NCI-H2196 (cell line): ENCODE data around the gene BICDL1.
A peak's percentile ranks its signal among the peaks of the same experiment; 100 is the strongest.

Experiments used
- DNase-seq: peaks from one replicate; lab custom pipeline; 2025; ENCODE audit not compliant: unreplicated experiment; lab: John Stamatoyannopoulos, UW

Gene BICDL1

DNA sequence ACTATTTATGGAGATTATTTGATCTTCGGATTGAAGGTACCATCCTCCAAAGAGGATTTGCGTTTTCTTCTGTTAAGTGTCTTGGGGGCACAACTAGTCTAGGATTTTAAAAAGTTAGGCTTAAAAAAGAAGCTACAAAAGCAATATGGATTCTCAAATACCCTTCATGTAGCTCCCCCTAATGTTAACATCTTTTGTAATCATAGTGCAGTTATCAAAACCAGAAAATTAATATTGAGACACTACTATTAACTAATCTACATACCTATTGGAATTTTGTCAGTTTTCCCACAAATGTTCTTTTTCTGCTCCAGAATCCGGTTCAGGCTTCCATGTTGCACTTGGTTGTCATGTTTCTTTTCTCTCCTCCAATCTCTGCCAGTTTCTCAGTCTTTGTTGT, 62.5 kb downstream of the BICDL1 start:
- DNase-seq = no peak

DNA sequence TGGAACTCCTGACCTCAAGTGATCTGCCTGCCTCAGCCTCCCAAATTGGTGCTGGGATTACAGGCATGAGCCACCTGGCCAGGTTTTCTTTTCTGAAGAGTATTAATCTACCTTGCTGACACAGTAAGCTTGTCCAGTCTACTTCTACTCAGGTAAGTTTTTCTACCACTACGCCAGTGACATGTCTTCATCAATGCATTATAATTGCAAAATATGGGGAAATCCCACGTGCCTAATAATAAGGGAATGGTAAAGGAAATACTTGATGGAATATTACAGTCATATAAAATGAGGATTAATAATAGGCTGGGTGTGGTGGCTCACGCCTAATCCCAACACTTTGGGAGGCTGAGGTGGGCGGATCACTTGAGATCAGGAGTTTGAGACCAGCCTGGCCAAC, 65.3 kb downstream of the BICDL1 start:
- no peak for DNase-seq

DNA sequence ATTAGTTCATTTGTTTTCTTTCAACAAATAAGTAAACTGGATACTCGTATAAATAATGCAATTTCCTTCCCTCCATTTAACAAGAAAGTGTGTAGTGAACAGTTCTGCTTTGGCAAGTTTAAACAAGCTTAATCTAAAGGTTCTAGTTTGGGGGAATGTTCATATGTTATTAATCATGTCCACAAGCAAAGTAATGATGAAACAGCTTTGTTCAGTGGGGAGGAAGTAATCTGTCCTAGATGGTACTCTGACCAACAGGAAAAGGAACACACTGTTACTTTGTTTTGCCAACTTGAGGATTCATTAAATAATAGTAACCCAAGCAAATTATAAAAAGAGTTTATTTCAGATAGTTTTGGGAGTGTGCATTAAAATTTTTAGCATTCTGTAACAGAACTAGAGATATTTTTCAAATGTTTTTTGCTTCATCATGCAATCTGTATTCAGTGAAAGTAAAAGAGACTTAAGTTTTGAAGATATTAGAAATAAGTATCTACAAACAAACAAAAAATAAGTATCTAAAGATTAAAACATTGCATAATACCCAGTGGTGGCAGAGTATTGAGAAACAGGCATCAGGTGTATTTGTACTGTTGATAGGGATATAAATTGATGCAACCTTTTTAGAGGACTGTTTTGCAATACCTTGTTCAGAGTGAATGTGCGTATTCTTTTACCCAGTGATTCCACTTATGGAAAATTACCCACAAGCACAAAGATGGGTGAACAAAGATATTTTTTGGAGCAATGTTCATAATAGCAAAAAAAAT, 66.4 kb downstream of the BICDL1 start:
- no peak for DNase-seq

- DNase-seq = no peak
Observed at GRCh38 chr12:120056739-120057138, 67.7 kb downstream of the BICDL1 start.

- no peak for DNase-seq
Observed at GRCh38 chr12:120060196-120060595, 71.2 kb downstream of the BICDL1 start.

- no peak for DNase-seq
Observed at GRCh38 chr12:120060717-120061116, 71.7 kb downstream of the BICDL1 start.

DNA sequence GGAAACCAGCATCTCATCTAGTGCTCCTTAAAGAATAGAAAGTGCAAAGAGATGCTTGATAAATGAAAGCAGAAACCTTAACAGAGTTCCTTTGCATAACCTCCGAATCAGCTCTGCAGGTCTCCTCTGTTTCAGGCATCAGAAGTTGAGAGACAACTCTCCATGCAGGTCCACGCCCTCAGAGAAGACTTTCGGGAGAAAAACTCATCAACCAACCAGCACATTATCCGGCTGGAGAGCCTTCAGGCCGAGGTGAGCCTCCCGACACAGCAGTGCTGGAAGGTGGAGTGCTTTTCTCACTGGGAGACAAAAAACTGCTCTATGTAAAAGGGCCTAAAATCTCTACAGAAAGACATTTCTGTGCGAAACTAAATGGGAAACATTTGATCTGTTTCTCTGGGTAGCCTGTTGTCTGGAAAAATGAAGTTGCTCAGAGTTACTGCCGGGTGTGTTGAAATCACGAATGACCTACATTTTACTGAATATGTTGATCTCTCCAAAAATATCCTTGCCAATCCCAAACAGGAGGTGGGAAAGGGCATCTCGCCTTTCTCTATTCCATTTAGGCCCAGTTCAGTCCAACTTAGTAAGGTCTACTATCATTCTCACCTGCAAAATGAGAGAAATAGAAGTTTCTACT, 72.7 kb downstream of the BICDL1 start:
- no peak for DNase-seq

- no peak for DNase-seq
Observed at GRCh38 chr12:120062976-120063579, 74.0 kb downstream of the BICDL1 start.

DNA sequence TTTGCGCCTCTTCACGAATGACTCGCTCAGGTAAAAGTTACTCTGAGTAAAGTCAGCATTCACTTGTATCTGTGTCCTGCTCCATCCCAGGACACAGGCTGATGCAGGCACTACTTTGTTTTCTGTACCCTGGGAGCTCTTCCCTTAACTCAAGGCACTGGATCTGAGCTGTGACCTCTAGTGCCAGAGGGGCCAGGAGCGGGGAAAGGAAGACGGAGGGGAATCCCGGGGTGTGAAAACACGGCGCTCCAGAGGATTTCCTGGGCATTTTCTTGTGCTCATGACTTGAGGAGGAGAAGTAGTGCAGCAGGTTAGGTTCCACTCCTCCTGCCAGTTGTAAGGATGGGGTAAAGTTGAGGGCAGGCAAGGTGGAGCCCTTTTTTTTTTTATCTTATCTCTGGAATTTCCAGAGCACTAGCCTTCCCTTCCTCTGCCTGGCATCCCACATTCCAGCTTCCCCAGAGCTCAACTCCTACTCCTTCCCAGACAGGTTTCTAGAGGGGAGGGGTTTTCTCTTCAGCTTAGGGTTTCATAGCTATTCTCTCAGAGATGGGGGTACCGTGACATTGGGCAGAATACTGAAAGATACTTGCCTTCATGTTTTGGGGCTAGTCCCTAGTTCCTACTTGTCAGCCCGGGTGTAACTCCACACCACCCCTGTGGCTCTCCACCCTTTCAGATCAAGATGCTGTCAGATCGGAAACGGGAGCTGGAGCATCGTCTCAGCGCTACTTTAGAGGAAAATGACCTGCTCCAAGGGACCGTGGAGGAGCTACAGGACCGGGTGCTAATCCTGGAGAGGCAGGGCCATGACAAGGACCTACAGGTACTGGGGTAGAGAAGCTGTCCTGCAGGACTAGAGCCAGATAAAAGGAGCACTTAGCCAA, 75.3 kb downstream of the BICDL1 start:
- no peak for DNase-seq

GRCh38 chr12:120065472-120065871, 76.4 kb downstream of the BICDL1 start:
- no peak for DNase-seq

DNA sequence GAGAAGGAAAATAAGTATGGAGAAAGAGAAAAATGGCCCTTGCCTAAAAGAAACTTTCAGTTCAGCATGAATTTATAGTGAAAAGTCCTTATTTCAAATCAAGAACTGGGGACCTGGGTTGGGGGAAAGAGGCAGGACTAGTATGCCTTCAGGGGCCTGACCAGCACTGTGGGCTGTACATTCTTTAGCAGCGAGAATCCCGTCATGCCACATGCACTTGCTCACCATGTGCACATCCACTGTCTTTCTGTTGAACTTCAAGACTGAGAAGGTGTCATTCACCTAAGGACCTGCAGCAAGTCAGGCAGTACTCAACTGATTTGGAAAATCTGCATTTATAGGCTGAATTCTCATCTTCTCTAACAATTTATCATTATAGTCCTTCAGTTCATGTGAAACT, 77.3 kb downstream of the BICDL1 start:
- no peak for DNase-seq

- DNase-seq = peak; percentile 53
Observed at GRCh38 chr12:120067084-120067869, 78.2 kb downstream of the BICDL1 start.

GRCh38 chr12:120067901-120068300, 78.9 kb downstream of the BICDL1 start:
- DNase-seq = no peak

DNA sequence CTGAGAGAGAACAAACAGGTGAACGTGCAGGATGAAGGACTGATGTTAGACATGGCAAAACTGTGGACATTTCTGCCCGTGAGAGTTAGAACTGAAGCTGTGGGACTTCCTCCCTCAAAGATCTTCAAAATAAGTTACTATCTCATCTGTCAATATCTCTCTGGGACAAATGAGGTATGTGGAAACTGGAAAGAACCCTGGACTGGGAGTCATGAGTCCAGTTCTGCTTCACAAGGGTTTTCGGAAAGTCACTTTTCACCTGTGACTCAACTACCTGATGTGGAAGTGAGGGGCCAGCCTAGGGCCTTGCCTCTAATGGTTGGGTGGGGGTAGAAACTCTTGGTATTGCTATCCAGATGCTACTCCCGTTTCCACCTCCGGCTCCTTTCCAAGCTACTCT, 80.2 kb downstream of the BICDL1 start:
- DNase-seq = no peak

DNA sequence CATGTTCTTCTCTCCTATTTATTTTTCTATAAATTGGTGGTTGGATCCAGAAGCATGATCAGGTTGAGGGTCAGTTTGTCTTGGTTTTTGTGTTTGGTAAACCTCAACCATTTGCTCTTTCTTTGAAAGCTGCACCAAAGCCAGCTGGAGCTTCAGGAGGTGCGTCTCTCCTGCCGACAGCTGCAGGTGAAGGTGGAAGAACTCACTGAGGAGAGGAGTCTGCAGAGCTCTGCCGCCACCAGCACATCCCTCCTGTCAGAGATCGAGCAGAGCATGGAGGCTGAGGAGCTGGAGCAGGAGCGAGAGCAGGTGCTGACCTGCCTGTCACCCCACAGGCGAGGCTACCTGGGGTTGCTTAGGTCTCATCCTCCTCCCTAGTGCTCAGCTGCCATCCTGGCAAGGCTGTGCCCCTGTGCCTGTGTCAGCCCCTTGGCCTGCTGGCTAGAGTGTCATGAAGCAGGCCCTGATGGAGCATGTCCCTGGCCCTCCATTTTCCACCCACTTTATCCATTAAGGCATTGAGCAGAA, 82.5 kb downstream of the BICDL1 start:
- no peak for DNase-seq

DNA sequence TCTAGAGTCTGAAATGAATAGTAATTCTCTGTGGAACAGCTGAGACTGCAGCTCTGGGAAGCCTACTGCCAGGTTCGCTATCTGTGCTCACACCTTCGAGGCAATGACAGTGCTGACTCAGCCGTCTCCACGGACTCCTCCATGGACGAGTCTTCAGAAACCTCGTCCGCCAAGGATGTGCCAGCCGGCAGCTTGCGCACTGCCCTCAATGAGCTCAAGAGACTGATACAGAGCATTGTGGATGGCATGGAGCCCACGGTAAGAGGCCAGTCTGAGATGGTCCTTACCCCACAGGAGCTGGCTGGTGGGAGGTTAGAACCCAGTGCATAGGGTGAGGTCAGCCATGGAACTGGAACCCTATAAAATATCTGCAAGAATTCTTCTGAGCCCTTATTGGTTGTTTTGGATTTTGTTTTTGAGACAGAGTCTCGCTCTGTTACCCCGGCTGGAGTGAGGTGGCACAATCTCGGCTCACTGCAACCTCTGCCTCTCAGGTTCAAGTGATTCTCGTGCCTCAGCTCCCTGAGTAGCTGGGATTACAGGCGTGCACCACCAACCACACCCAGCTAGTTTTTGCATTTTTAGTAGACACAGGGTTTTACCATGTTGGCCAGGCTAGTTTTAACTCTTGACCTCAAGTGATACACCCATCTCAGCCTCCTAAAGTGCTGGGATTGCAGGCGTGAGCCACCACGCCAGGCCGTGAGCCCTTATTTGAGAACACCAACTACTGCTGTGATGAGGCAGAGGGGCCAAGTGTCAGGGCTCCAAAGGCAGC, 83.6 kb downstream of the BICDL1 start:
- DNase-seq = no peak

DNA sequence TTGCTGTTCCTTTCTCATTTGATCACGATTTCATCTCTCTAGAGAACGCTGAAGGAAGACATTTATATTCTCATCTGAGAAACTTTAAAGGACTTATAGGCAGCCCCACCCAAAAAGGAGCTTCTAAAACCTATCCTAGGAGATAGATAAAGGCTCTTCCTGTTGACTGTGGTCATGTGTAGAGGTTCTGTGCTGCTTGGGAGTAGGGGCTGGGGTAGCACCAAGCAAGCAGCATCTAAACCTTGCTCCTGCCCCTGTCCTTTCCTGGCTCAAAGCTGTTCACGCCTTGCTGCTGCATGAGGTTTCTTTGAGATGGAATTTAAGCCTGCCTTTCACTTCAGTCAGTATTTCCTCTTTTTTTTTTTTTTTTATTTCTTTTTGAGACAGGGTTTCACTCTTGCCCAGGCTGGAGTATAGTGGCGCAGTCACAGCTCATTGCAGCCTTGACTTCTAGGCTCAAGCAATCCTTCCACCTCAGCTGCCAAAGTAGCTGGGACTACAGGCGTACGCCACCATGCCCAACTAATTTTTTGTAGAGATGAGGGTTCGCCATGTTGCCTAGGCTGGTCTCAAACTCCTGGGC, 86.1 kb downstream of the BICDL1 start:
- DNase-seq = no peak

DNA sequence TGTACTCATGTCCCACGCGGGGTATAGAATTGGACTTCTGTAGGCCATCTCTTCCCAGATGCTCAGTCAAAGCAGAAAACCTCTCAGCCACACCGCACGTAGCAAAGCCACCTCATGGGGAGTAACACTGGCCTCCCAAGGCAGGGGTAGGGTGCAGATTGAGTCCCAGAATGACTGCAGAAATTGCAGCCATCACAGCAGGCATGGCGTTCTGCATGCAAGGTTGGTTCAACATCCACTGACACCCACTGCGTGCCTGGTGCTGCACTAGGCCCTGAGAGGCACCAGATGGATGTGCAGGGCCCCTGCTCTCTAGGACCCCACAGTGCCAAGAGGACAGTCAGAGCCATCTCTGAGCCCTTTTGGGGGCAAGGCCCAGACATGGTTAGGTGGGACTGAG, 87.6 kb downstream of the BICDL1 start:
- DNase-seq = no peak

- no peak for DNase-seq
Observed at GRCh38 chr12:120077260-120077659, 88.2 kb downstream of the BICDL1 start.
